ENCODE measurements around the gene DAAM1. TPM values are rescaled to one million over a fixed set of nuclear protein-coding genes. Genes with fewer than 3 reads are reported as not detected.
A peak's percentile ranks its signal among the peaks of the same experiment; 100 is the strongest.

DAAM1 gene
- total RNA-seq, 6 experiments from 2014 or later: 7.5 to 12.2 (median 8.6) TPM

DNA sequence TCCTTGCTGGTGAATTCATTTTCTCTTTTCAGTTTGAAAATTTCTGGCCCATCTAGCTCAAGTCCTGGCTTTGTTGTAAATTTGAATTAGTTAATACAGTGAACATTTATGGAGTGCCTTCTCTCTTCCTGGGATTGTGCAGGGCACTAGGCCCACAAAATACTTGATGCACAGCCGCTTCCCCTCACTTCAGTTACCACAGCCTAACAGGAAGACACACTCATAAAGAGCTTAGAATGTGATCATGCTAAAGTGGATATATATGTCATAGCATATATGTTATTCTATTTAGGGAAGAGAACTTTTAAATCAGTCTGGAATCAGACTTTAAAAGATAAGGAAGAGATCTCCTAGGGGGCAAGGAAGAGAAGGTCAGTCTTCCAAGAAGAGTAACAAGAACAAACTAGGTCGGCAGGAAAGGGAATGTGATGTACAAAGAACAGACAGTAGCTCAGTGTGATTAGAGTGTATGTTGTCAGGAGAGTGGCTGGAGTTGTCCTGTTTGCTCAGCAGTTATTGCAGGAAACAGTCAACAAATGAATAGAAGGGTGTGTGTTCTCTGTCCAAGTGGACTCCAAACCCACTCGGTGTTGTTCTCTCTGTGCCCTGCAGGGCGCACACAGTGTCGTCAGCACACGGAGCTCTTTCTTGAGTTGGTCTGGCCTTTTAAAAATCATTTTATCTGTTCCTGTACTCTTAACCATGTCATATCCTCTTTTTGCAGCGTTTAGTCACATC lies 74.4 kb downstream of the DAAM1 start:
- no peaks in the 10 kb centered on the region for H3K9me3 Mint-ChIP-seq
- H3K4me3 Mint-ChIP-seq: no peak overlapping the region
- no peak overlapping the region for H3K27ac Mint-ChIP-seq
- peaks cover 23% of the 10 kb centered on the region for H3K36me3 Mint-ChIP-seq (ENCODE audit: low read depth)
- TF ChIP-seq, protein P1, sequence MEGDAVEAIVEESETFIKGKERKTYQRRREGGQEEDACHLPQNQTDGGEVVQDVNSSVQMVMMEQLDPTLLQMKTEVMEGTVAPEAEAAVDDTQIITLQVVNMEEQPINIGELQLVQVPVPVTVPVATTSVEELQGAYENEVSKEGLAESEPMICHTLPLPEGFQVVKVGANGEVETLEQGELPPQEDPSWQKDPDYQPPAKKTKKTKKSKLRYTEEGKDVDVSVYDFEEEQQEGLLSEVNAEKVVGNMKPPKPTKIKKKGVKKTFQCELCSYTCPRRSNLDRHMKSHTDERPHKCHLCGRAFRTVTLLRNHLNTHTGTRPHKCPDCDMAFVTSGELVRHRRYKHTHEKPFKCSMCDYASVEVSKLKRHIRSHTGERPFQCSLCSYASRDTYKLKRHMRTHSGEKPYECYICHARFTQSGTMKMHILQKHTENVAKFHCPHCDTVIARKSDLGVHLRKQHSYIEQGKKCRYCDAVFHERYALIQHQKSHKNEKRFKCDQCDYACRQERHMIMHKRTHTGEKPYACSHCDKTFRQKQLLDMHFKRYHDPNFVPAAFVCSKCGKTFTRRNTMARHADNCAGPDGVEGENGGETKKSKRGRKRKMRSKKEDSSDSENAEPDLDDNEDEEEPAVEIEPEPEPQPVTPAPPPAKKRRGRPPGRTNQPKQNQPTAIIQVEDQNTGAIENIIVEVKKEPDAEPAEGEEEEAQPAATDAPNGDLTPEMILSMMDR (IDR thresholded peaks at IDR 0.05): peak; percentile 46
- H3K27me3 Mint-ChIP-seq (ENCODE audit: insufficient read depth): no peaks in the 10 kb centered on the region
- peaks cover 20% of the 10 kb centered on the region for H3K4me1 Mint-ChIP-seq (ENCODE audit: low read depth)
- no peak for DNase-seq

DNA sequence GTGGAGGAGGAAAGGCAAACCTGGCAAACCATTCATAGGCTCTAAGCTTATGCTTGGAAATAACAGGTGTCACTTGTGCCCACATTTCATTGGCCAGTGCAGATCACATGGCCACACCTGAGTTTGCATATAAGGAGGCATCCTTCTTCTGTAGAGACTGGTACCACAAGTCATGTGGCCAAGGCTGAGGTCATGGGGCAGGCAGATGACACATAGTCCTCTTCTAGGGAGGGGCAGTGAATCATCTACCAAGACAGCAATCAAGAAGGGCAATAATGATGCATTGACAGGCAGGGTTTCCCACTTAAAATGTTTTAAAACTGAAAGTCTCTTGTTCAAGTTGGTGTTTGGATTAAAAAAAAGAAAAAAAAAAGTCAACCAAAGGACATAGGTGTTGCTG lies 77.3 kb downstream of the DAAM1 start:
- H3K4me3 Mint-ChIP-seq: no peak overlapping the region
- no peak for DNase-seq
- no peak overlapping the region for H3K27ac Mint-ChIP-seq
- no peaks in the 10 kb centered on the region for H3K9me3 Mint-ChIP-seq
- H3K36me3 Mint-ChIP-seq (ENCODE audit: low read depth): peaks cover 31% of the 10 kb centered on the region
- TF ChIP-seq, protein P1 (IDR thresholded peaks at IDR 0.05): no peak
- H3K4me1 Mint-ChIP-seq (ENCODE audit: low read depth): peaks cover 35% of the 10 kb centered on the region
- no peaks in the 10 kb centered on the region for H3K27me3 Mint-ChIP-seq (ENCODE audit: insufficient read depth)

DNA sequence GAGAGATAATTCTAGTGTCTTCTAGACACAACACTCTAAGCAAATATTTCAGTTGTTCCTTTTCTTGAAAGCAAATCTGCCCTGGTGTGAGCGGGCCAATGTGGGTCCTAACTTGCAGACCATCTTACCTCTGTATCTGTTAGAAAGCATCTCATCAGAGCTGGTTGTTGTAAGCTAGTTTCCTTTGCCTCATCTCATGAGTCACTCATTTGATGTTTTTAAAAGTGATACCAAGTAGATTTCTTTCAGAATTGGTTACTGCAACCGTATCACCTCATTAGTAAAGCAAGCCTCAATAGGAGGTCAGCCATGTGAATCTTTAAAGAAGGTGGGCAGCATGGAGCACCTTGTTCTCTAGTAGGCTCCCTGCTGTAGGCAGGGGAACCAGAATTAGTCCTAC lies 78.6 kb downstream of the DAAM1 start:
- TF ChIP-seq, protein P1 (IDR thresholded peaks at IDR 0.05): no peak
- H3K36me3 Mint-ChIP-seq (ENCODE audit: low read depth): peaks cover 31% of the 10 kb centered on the region
- H3K27me3 Mint-ChIP-seq (ENCODE audit: insufficient read depth): no peaks in the 10 kb centered on the region
- DNase-seq: no peak
- H3K4me1 Mint-ChIP-seq (ENCODE audit: low read depth): peaks cover 46% of the 10 kb centered on the region
- no peaks in the 10 kb centered on the region for H3K9me3 Mint-ChIP-seq
- H3K27ac Mint-ChIP-seq: no peak overlapping the region
- H3K4me3 Mint-ChIP-seq: no peak overlapping the region

DNA sequence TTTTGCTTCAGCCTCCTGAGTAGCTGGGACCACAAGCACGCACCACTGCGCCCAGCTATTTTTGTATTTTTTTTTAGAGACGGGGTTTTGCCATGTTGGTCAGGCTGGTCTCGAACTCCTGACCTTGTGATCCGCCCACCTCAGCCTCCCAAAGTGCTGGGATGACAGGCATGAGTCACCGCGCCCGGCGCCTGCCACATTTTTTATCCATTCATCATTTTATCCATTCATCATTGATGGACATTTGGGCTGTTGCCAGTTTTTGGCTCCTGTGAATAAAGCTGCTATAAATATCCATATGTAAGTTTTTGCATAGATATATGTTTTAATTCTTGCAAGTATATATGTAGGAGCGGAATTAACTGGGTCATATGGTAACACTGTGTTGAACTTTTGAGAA lies 79.5 kb downstream of the DAAM1 start:
- H3K27me3 Mint-ChIP-seq (ENCODE audit: insufficient read depth): no peaks in the 10 kb centered on the region; the same call in 1 of the 2 replicates
- TF ChIP-seq, protein P1 (IDR thresholded peaks at IDR 0.05): no peak

DNA sequence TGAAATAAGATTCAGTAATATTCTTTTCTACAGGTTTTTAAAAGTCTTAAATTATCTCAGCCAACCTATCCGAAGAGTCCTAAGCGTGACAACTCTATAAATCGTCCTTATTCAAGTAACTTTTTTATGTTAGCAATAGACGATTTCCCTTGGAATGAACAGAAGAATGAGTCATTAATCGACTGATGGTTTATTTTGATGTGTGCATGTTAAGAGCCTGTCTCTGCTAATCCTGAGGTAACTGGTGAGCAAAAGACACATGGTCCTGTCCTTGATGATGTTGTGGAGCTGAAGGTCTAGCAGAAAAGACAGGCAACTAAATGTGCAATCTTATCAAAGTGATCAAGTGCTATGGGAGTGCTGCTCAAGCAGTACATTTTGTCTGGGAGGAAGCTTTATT lies 80.4 kb downstream of the DAAM1 start:
- Mint-ChIP-seq H3K36me3 (ENCODE audit: low read depth) (peaks cover 24% of the 10 kb centered on the region), H3K4me1 (ENCODE audit: low read depth) (peaks cover 55% of the 10 kb centered on the region), H3K27ac (no peak overlapping the region), H3K4me3 (no peak overlapping the region), H3K27me3 (ENCODE audit: insufficient read depth) (no peaks in the 10 kb centered on the region; the same call in 1 of the 2 replicates), H3K9me3 (no peaks in the 10 kb centered on the region)
- TF ChIP-seq, protein P1 (IDR thresholded peaks at IDR 0.05): no peak
- no peak for DNase-seq

More for the DNA sequence above, 79.5 kb downstream of the DAAM1 start:
- Mint-ChIP-seq H3K27ac (no peak overlapping the region), H3K36me3 (ENCODE audit: low read depth) (peaks cover 31% of the 10 kb centered on the region), H3K9me3 (no peaks in the 10 kb centered on the region), H3K4me3 (no peak overlapping the region), H3K4me1 (ENCODE audit: low read depth) (peaks cover 52% of the 10 kb centered on the region)
- DNase-seq: no peak
